Measurements from ENCODE around the gene MDN1. TPM values are rescaled to one million over a fixed set of nuclear protein-coding genes. Genes with fewer than 3 reads are reported as not detected.
"Not testable (repeated sequence)": the region's sequence is repeated elsewhere in the genome, so short reads cannot be mapped to it uniquely, and the experiment has no call there.

The MDN1 gene
- total and polyA plus RNA-seq, 4 donors: 10.1 to 37.1 (median 22.8) TPM

- Histone ChIP-seq H3K27me3 (ENCODE audit: control insufficient read depth in 1 of 2, insufficient read depth in 2 of 2, low read length in 1 of 2) (no peaks in the 10 kb centered on the region), H3K36me3 (ENCODE audit: control insufficient read depth in 1 of 2, insufficient read depth in 2 of 2, low read length in 1 of 2) (peaks cover 2 to 8% of the 10 kb centered on the region in 2 donors), H3K9me3 (ENCODE audit: control insufficient read depth, low read length) (no peaks in the 10 kb centered on the region), H3K4me3 (ENCODE audit: low read length in 2 of 2) (no peak overlapping the region), H3K27ac (ENCODE audit: low read depth in 1 of 2, low read length in 2 of 2) (no peak overlapping the region), H3K4me1 (ENCODE audit: control insufficient read depth in 1 of 2, insufficient read depth in 2 of 2, low read length in 2 of 2) (no peaks in the 10 kb centered on the region)
- WGBS, 2 donors: 95 to 98% methylated on average over 6 of the region's 6 CpGs
- DNase-seq (no peak), ATAC-seq (ENCODE audit: low FRiP score) (no peak)
- intact Hi-C loops (cut with DNase I): no loop called here
Measured at GRCh38 chr6:89784838-89785237, 34.8 kb downstream of the MDN1 start.

- H3K4me1 ChIP-seq (ENCODE audit: control insufficient read depth in 1 of 2, insufficient read depth in 2 of 2, low read length in 2 of 2); H3K27ac ChIP-seq (ENCODE audit: low read depth in 1 of 2, low read length in 2 of 2); intact Hi-C loops (cut with DNase I); DNase-seq; H3K27me3 ChIP-seq (ENCODE audit: control insufficient read depth in 1 of 2, insufficient read depth in 2 of 2, low read length in 1 of 2); H3K4me3 ChIP-seq (ENCODE audit: low read length in 2 of 2); ATAC-seq (ENCODE audit: low FRiP score); H3K9me3 ChIP-seq (ENCODE audit: control insufficient read depth, low read length); H3K36me3 ChIP-seq (ENCODE audit: control insufficient read depth in 1 of 2, insufficient read depth in 2 of 2, low read length in 1 of 2): not testable (repeated sequence)
- 82 to 83% methylated on average over 7 of the region's 7 CpGs for WGBS, 2 donors
Measured at GRCh38 chr6:89783293-89783692, 36.3 kb downstream of the MDN1 start.

GRCh38 chr6:89782222-89782621 is 37.4 kb downstream of the MDN1 start:
- intact Hi-C loops (cut with DNase I): no loop called here
- ATAC-seq (ENCODE audit: low FRiP score) (no peak), DNase-seq (no peak)
- no peaks in the 10 kb centered on the region for H3K9me3 ChIP-seq (ENCODE audit: control insufficient read depth, low read length)
- 89 to 92% methylated on average over 1 of the region's 1 CpG for WGBS, 2 donors
- H3K27ac ChIP-seq (ENCODE audit: low read depth in 1 of 2, low read length in 2 of 2): no peak overlapping the region
- no peak overlapping the region for H3K4me3 ChIP-seq (ENCODE audit: low read length in 2 of 2)
- H3K27me3 ChIP-seq (ENCODE audit: control insufficient read depth in 1 of 2, insufficient read depth in 2 of 2, low read length in 1 of 2): no peaks in the 10 kb centered on the region
- peaks cover 2 to 8% of the 10 kb centered on the region in 2 donors for H3K36me3 ChIP-seq (ENCODE audit: control insufficient read depth in 1 of 2, insufficient read depth in 2 of 2, low read length in 1 of 2)
- no peaks in the 10 kb centered on the region for H3K4me1 ChIP-seq (ENCODE audit: control insufficient read depth in 1 of 2, insufficient read depth in 2 of 2, low read length in 2 of 2)

DNA sequence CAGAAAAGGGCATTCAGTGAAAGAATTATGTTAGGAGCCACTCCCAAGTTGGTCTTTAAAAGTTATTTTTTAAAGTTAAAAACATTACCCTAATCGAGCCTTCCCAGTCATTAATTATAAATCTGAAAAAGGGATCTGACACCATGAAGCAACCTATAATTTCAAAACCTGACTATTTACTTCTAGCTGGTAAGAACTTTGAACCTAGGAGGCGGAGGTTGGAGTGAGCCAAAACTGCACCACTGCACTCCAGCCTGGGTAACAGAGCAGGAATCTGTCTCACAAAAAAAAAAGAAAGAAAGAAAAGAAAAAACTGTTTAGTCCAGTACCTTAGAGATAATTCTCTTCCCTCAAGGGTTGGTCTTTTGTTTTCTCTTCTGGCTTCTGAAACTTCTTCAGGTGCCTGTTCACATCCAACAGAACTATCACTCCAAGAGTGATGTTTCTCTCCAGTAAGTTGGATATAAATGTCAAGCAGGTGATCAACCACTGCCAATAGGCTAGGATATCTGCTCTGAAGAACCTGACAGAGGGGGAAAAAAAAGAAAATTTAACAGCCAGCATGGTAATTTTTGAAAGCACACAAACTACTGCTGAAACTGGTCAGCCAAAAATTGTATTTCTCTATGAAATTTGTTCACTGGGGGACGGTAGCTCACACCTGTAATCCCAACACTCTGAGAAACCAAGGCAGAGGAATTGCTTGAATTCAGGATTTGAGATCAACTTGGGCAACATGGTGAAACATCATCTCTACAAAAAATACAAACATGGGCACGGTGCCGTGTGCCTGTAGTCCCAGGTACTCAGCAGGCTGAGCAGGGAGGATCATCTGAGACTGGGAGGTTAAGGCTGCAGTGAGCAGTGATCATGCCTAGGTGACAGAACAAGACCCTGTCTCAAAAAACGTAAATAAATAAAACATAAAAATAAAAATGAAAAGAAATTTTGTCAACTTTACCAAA is 38.2 kb downstream of the MDN1 start:
- no peaks in the 10 kb centered on the region for H3K9me3 ChIP-seq (ENCODE audit: control insufficient read depth, low read length)
- H3K36me3 ChIP-seq (ENCODE audit: control insufficient read depth in 1 of 2, insufficient read depth in 2 of 2, low read length in 1 of 2): peaks cover 2 to 8% of the 10 kb centered on the region in 2 donors
- no peaks in the 10 kb centered on the region for H3K27me3 ChIP-seq (ENCODE audit: control insufficient read depth in 1 of 2, insufficient read depth in 2 of 2, low read length in 1 of 2)
- no peaks in the 10 kb centered on the region for H3K4me1 ChIP-seq (ENCODE audit: control insufficient read depth in 1 of 2, insufficient read depth in 2 of 2, low read length in 2 of 2)
- no peak for ATAC-seq (ENCODE audit: low FRiP score)
- intact Hi-C loops (cut with DNase I): no loop called here
- DNase-seq: no peak
- no peak overlapping the region for H3K4me3 ChIP-seq (ENCODE audit: low read length in 2 of 2)
- 91 to 92% methylated on average over 6 of the region's 6 CpGs for WGBS, 2 donors
- no peak overlapping the region for H3K27ac ChIP-seq (ENCODE audit: low read depth in 1 of 2, low read length in 2 of 2)

DNA sequence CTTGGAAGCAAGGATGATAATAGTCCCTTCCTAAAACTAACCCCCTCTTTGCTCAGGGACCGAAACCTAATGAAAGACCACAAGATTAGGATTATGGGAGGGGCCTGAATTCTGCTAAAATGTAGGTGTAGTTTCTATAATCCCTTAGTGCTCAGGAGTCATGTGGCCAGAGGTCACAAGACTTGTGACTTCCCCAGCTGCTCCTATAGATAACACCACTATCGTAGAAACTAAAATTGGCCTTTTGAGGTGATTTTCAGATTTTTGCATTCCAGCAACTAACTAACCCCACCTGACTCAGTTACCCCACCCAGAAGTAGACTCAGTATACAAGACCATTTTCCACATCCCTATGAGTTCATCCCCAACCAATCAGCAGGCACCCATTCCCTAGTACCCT is 42.1 kb downstream of the MDN1 start:
- Histone ChIP-seq H3K27ac (ENCODE audit: low read depth in 1 of 2, low read length in 2 of 2) (no peak overlapping the region), H3K9me3 (ENCODE audit: control insufficient read depth, low read length) (no peaks in the 10 kb centered on the region), H3K4me1 (ENCODE audit: control insufficient read depth in 1 of 2, insufficient read depth in 2 of 2, low read length in 2 of 2) (no peaks in the 10 kb centered on the region), H3K27me3 (ENCODE audit: control insufficient read depth in 1 of 2, insufficient read depth in 2 of 2, low read length in 1 of 2) (no peaks in the 10 kb centered on the region), H3K4me3 (ENCODE audit: low read length in 2 of 2) (no peak overlapping the region), H3K36me3 (ENCODE audit: control insufficient read depth in 1 of 2, insufficient read depth in 2 of 2, low read length in 1 of 2) (peaks cover 3 to 13% of the 10 kb centered on the region in 2 donors)
- WGBS, 2 donors: 99% methylated on average over 2 of the region's 2 CpGs
- DNase-seq (no peak), ATAC-seq (ENCODE audit: low FRiP score) (no peak)
- intact Hi-C loops (cut with DNase I): no loop called here

DNA sequence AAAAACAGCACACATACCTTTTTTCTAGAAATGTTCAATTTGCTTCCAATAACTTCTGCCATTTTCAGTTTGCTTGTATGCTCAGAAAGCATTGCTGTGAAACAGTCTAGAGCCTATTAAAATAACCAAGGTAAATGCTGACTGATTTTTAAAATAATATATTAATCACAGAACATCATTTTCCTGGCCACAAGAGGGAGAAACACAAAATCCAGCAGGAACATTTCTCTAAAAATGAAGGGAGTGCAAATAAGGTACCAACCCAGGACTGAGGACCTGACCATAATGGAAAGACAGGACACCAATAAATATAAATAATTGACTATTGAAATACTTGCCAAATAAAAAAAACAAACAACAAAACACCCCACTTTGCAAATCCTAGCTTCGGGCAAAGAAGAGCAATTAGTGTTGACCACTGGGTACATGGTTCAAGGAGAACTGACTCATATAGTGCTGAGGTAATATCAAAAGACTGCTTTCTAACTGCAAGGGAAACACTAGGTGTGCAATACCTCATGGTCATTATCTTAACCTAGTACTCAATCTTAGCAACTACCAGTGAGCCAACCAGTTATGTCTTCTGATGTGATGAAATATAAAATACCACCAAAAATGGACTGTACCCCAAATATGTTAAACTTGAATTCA is 42.9 kb downstream of the MDN1 start:
- no peak for ATAC-seq (ENCODE audit: low FRiP score)
- H3K27me3 ChIP-seq (ENCODE audit: control insufficient read depth in 1 of 2, insufficient read depth in 2 of 2, low read length in 1 of 2): no peaks in the 10 kb centered on the region
- H3K4me3 ChIP-seq (ENCODE audit: low read length in 2 of 2): no peak overlapping the region
- H3K27ac ChIP-seq (ENCODE audit: low read depth in 1 of 2, low read length in 2 of 2): no peak overlapping the region
- no peaks in the 10 kb centered on the region for H3K4me1 ChIP-seq (ENCODE audit: control insufficient read depth in 1 of 2, insufficient read depth in 2 of 2, low read length in 2 of 2)
- H3K36me3 ChIP-seq (ENCODE audit: control insufficient read depth in 1 of 2, insufficient read depth in 2 of 2, low read length in 1 of 2): peaks cover 5 to 10% of the 10 kb centered on the region in 2 donors
- WGBS, 2 donors: 96 to 98% methylated on average over 1 of the region's 1 CpG
- DNase-seq: no peak
- intact Hi-C loops (cut with DNase I): no loop called here
- H3K9me3 ChIP-seq (ENCODE audit: control insufficient read depth, low read length): no peaks in the 10 kb centered on the region

- H3K27me3 ChIP-seq (ENCODE audit: control insufficient read depth in 1 of 2, insufficient read depth in 2 of 2, low read length in 1 of 2): no peaks in the 10 kb centered on the region
- no peak for ATAC-seq (ENCODE audit: low FRiP score)
- no peak overlapping the region for H3K27ac ChIP-seq (ENCODE audit: low read depth in 1 of 2, low read length in 2 of 2)
- peaks cover 7 to 18% of the 10 kb centered on the region in 2 donors for H3K36me3 ChIP-seq (ENCODE audit: control insufficient read depth in 1 of 2, insufficient read depth in 2 of 2, low read length in 1 of 2)
- no peak for DNase-seq
- intact Hi-C loops (cut with DNase I): no loop called here
- H3K4me1 ChIP-seq (ENCODE audit: control insufficient read depth in 1 of 2, insufficient read depth in 2 of 2, low read length in 2 of 2): no peaks in the 10 kb centered on the region
- H3K4me3 ChIP-seq (ENCODE audit: low read length in 2 of 2): no peak overlapping the region
- H3K9me3 ChIP-seq (ENCODE audit: control insufficient read depth, low read length): no peaks in the 10 kb centered on the region
- 84% methylated on average over 1 of the region's 1 CpG for WGBS, 2 donors
Measured at GRCh38 chr6:89775150-89775549, 44.4 kb downstream of the MDN1 start.

GRCh38 chr6:89769572-89769971 is 50.0 kb downstream of the MDN1 start:
- ATAC-seq (ENCODE audit: low FRiP score) (no peak), DNase-seq (no peak)
- H3K27me3 ChIP-seq (ENCODE audit: control insufficient read depth in 1 of 2, insufficient read depth in 2 of 2, low read length in 1 of 2): no peaks in the 10 kb centered on the region
- no peak overlapping the region for H3K4me3 ChIP-seq (ENCODE audit: low read length in 2 of 2)
- no peaks in the 10 kb centered on the region for H3K4me1 ChIP-seq (ENCODE audit: control insufficient read depth in 1 of 2, insufficient read depth in 2 of 2, low read length in 2 of 2)
- H3K36me3 ChIP-seq (ENCODE audit: control insufficient read depth in 1 of 2, insufficient read depth in 2 of 2, low read length in 1 of 2): peaks cover 9 to 22% of the 10 kb centered on the region in 2 donors
- H3K9me3 ChIP-seq (ENCODE audit: control insufficient read depth, low read length): no peaks in the 10 kb centered on the region
- no peak overlapping the region for H3K27ac ChIP-seq (ENCODE audit: low read depth in 1 of 2, low read length in 2 of 2)
- intact Hi-C loops (cut with DNase I): no loop called here
- 92 to 95% methylated on average over 3 of the region's 3 CpGs for WGBS, 2 donors

Data from aorta (tissue), 5 donors.